ENCODE measurements around the gene LDHD. TPM values are rescaled to one million over a fixed set of nuclear protein-coding genes. Genes with fewer than 3 reads are reported as not detected.

LDHD gene
- total and polyA plus RNA-seq, 8 donors = 6.9 to 20.3 (median 9.7) TPM

- H3K27me3 ChIP-seq = no peaks in the 10 kb centered on the region
- TF ChIP-seq CTCF (IDR thresholded peaks at IDR 0.05) = no peak
- FAIRE-seq (no peak), ATAC-seq (peak in 1 of 4 donors; percentile 34), DNase-seq (no peak)
- no peaks in the 10 kb centered on the region for H3K36me3 ChIP-seq
- no peak overlapping the region for H3K4me3 ChIP-seq
- 70 to 77% methylated on average over 7 of the region's 7 CpGs for WGBS, 2 donors
- peaks cover 0 to 5% (median 5%) of the 10 kb centered on the region in 3 donors for H3K4me1 ChIP-seq
- no peaks in the 10 kb centered on the region for H3K9me3 ChIP-seq
- intact Hi-C loops (cut with DNase I) = no loop called here
- H3K27ac ChIP-seq = no peak overlapping the region
Observed at GRCh38 chr16:75065521-75066149, 50.9 kb downstream of the LDHD start.

- peak in 1 of 4 donors; percentile 8 for ATAC-seq
- Histone ChIP-seq H3K9me3 (no peaks in the 10 kb centered on the region), H3K27me3 (no peaks in the 10 kb centered on the region), H3K36me3 (no peaks in the 10 kb centered on the region), H3K4me1 (peaks cover 0 to 5% (median 3%) of the 10 kb centered on the region in 3 donors), H3K27ac (no peak overlapping the region), H3K4me3 (no peak overlapping the region)
- no peak for TF ChIP-seq CTCF (IDR thresholded peaks at IDR 0.05)
- no peak for DNase-seq
- FAIRE-seq = no peak
- intact Hi-C loops (cut with DNase I) = no loop called here
- 76 to 78% methylated on average over 10 of the region's 10 CpGs for WGBS, 2 donors
Observed at GRCh38 chr16:75065149-75065505, 51.5 kb downstream of the LDHD start.

GRCh38 chr16:75064403-75065148 lies 52.0 kb downstream of the LDHD start:
- ATAC-seq (peak; percentile 41 to 72 (median 62)), DNase-seq (no peak), FAIRE-seq (no peak)
- Histone ChIP-seq H3K27ac (peak overlapping the region in 1 of 4 donors; percentile 15), H3K36me3 (no peaks in the 10 kb centered on the region), H3K9me3 (no peaks in the 10 kb centered on the region), H3K27me3 (no peaks in the 10 kb centered on the region), H3K4me1 (peaks cover 0 to 5% (median 0%) of the 10 kb centered on the region in 3 donors), H3K4me3 (no peak overlapping the region)
- no peak for TF ChIP-seq CTCF (IDR thresholded peaks at IDR 0.05)
- 60 to 65% methylated on average over 15 of the region's 15 CpGs for WGBS, 2 donors
- intact Hi-C loops (cut with DNase I) = no loop called here

GRCh38 chr16:75063549-75064088 lies 53.0 kb downstream of the LDHD start:
- DNase-seq = no peak
- WGBS, 2 donors = 94 to 95% methylated on average over 8 of the region's 8 CpGs
- no peak overlapping the region for H3K4me3 ChIP-seq
- no peak for FAIRE-seq
- ATAC-seq = no peak
- intact Hi-C loops (cut with DNase I) = no loop called here
- peaks cover 0 to 5% (median 0%) of the 10 kb centered on the region in 3 donors for H3K4me1 ChIP-seq
- no peaks in the 10 kb centered on the region for H3K36me3 ChIP-seq
- H3K27me3 ChIP-seq = no peaks in the 10 kb centered on the region
- H3K27ac ChIP-seq = no peak overlapping the region
- TF ChIP-seq CTCF (IDR thresholded peaks at IDR 0.05) = no peak
- H3K9me3 ChIP-seq = no peaks in the 10 kb centered on the region

GRCh38 chr16:75062976-75063346 lies 53.6 kb downstream of the LDHD start:
- DNase-seq (no peak), FAIRE-seq (no peak), ATAC-seq (no peak)
- intact Hi-C loops (cut with DNase I) = no loop called here
- Histone ChIP-seq H3K27me3 (no peaks in the 10 kb centered on the region), H3K36me3 (no peaks in the 10 kb centered on the region), H3K27ac (no peak overlapping the region), H3K4me3 (no peak overlapping the region), H3K4me1 (peaks cover 0 to 5% (median 0%) of the 10 kb centered on the region in 3 donors), H3K9me3 (no peaks in the 10 kb centered on the region)
- WGBS, 2 donors = 96% methylated on average over 9 of the region's 9 CpGs
- TF ChIP-seq CTCF (IDR thresholded peaks at IDR 0.05) = no peak

Data from pancreas (tissue), 10 donors.